Measurements from ENCODE around the gene TRIM29.
"Not testable (repeated sequence)": the region's sequence is repeated elsewhere in the genome, so short reads cannot be mapped to it uniquely, and the experiment has no call there.

Gene TRIM29

GRCh38 chr11:120170741-120171261 lies 32.9 kb upstream of the TRIM29 start:
- no peak for DNase-seq

GRCh38 chr11:120169981-120170698 lies 32.2 kb upstream of the TRIM29 start:
- no peak for DNase-seq

GRCh38 chr11:120168960-120169681 lies 31.2 kb upstream of the TRIM29 start:
- peak; percentile 64 for DNase-seq

GRCh38 chr11:120168108-120168959 lies 30.4 kb upstream of the TRIM29 start:
- DNase-seq, result no peak

GRCh38 chr11:120167659-120168058 lies 29.7 kb upstream of the TRIM29 start:
- DNase-seq, result no peak

- no peak for DNase-seq
Measured at GRCh38 chr11:120160436-120160835, 22.5 kb upstream of the TRIM29 start.

GRCh38 chr11:120153221-120153620 lies 15.3 kb upstream of the TRIM29 start:
- no peak for DNase-seq

- DNase-seq, result no peak
Measured at GRCh38 chr11:120151536-120151935, 13.6 kb upstream of the TRIM29 start.

- DNase-seq, result no peak
Measured at GRCh38 chr11:120149246-120149645, 11.3 kb upstream of the TRIM29 start.

GRCh38 chr11:120147950-120148270 lies 10.0 kb upstream of the TRIM29 start:
- no peak for DNase-seq

- no peak for DNase-seq
Measured at GRCh38 chr11:120147094-120147949, 9.4 kb upstream of the TRIM29 start.

GRCh38 chr11:120146413-120147093 lies 8.6 kb upstream of the TRIM29 start:
- no peak for DNase-seq

GRCh38 chr11:120144501-120144900 lies 6.6 kb upstream of the TRIM29 start:
- DNase-seq, result no peak

- not testable (repeated sequence) for DNase-seq
Measured at GRCh38 chr11:120143472-120143871, 5.6 kb upstream of the TRIM29 start.

- no peak for DNase-seq
Measured at GRCh38 chr11:120142441-120143100, 4.7 kb upstream of the TRIM29 start.

GRCh38 chr11:120141768-120142423 lies 4.0 kb upstream of the TRIM29 start:
- DNase-seq, result no peak

GRCh38 chr11:120141113-120141767 lies 3.3 kb upstream of the TRIM29 start:
- no peak for DNase-seq

GRCh38 chr11:120139316-120140069 lies 1.6 kb upstream of the TRIM29 start:
- no peak for DNase-seq

GRCh38 chr11:120137187-120137610 lies 714 bp downstream of the TRIM29 start:
- no peak for DNase-seq

All from NCI-H146 (cell line).